ENCODE data around the gene COA6.

COA6 gene, protein sequence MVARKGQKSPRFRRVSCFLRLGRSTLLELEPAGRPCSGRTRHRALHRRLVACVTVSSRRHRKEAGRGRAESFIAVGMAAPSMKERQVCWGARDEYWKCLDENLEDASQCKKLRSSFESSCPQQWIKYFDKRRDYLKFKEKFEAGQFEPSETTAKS

DNA sequence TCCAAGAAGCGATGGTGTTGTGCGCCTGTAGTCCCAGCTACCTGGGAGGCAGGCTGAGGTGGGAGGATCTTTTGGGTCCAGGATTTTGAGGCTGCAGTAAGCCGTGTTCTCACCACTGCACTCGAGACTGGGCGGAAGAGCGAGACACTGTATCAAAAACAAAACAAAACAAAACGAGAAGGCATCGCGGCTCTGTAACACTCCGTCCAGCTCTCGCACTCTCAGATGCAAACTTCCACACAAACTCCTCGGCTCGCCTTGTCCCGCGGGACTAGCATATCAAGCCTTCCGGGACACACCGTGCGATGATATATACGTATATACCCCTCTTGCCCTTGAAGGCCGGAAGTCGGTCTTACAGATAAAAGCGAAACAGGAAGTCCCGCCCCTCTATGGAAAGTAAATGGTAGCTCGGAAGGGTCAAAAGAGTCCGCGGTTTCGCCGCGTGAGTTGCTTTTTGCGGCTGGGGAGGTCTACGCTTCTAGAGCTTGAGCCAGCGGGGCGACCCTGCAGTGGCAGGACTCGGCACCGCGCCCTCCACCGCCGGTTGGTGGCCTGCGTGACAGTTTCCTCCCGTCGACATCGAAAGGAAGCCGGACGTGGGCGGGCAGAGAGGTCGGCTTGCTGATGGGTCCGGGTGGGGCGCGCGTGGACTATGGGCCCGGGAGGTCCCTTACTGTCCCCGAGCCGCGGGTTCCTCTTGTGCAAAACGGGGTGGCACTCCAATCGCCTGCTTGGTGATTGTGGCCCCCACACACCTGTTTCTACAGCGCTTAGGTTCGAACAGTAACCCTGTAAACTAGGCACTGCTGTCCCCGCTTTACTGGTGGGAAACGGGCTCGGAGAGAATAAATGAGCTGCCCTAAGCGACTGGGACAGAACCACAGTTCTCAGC, at the start of gene COA6:
Gene COA6, plus strand, starts transcription at position 393 of the 895 bp plus-strand sequence. Its CDS starts 11 bp downstream, at position 404.
- peak; percentile 77 to 83 for DNase-seq (ENCODE audit: low read depth in 2 of 2)

DNA sequence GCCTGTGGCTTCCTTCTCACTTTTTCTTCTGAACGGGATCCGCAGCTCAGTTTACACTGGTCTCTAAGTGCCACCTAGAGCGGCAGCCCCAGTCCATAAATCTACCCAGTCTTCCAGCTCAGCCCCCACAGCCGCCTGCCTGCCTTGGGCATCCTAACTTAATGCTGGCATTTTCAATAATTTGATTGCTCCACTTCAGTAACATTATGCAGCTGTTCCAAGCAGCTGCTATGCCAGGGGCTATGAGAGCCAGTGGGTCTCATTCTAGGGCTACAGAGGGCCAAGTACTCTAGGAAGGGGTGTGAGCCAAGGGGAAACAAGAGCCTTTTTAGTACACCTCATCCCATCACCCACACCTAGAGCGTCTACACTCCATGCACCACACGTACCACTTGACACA, 48.4 kb upstream of the COA6 start:
- DNase-seq (ENCODE audit: low read depth in 2 of 2): no peak

GRCh38 chr1:234325878-234326496, 47.3 kb upstream of the COA6 start:
- DNase-seq (ENCODE audit: low read depth in 2 of 2): no peak

DNA sequence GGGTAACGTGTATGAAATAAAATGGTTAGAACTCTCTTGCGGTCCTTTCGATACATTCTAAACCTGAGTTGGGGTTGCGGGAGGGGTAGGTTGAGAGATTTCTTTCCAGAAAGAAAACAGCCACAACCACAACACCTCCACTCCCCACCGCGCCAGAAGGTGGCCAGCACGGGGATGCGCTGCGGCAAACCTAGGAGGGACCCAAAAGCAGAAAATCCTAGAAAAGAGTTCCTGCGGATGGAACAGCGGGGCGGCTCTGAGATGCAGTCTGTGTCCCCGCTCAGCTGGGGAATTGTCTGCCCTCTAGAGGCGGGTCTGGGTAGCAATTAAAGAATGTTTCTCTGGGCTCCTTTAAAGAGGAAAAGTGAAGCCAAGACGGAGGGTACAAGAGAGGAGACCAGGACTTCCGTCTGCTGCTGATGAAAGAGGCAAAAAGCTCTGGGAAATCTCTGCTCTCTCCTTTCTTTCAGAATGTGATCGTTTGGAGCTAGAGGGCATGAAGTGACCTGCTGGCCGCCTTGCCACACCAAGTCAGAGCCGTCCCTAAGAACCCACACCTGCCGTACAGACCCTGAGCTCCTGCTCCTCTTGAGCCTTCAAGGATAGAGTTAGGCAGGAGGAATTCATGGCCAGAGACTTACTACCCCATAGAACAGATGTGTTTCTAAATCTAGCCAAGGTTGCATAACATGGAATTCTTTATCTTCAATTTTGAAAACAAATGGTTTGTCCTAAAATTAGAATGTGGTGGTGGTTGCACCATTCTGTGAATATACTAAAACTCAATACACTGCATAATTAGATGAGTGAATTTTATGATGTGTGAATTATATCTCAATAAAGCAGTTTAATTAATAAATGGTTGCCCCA, 46.5 kb upstream of the COA6 start:
- DNase-seq (ENCODE audit: low read depth in 2 of 2): peak; percentile 27 to 47

- no peak for DNase-seq (ENCODE audit: low read depth in 2 of 2)
These were observed 45.6 kb upstream of the COA6 start for GRCh38 chr1:234327577-234328164.

- no peak for DNase-seq (ENCODE audit: low read depth in 2 of 2)
These were observed 42.4 kb upstream of the COA6 start for GRCh38 chr1:234330843-234331215.

DNA sequence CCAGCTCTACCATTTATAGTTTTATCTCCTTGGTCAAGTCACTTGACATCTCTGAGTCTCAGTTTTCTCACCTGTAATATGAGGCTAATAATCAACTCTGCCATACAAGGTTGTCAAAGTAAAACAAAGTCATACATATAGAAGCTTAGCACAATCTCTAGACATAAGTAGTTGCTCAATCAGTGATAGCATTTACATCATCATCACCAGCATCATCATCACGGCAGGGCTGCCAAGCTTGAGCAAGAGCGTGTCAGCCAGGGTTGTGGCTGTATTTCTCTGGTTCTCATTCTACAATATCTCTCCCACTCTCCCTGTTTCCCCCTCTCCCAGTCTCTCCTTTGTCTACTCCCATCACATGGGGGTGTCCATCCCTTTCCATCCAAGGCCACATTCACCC, 41.7 kb upstream of the COA6 start:
- no peak for DNase-seq (ENCODE audit: low read depth in 2 of 2)

DNA sequence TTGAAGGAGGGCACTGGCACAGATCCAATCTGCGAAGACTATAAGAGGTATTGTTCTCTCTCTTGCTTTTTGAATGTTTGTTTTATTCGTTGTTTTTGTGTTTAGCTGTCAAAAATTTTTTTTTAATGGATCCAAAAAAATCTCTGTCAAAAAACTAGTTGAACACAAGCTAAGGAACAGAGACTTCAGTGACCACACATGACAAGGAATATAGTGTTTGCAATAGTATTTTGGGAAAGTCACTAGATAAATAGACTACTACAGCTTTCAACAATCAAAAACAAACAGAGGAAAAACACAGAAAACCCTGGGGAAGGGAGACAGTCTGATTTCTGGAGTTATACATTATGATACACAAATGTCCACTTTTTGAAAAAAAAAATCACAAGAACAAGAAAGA, 36.9 kb upstream of the COA6 start:
- DNase-seq (ENCODE audit: low read depth in 2 of 2): no peak

GRCh38 chr1:234337233-234337632, 36.0 kb upstream of the COA6 start:
- DNase-seq (ENCODE audit: low read depth in 2 of 2): no peak

DNA sequence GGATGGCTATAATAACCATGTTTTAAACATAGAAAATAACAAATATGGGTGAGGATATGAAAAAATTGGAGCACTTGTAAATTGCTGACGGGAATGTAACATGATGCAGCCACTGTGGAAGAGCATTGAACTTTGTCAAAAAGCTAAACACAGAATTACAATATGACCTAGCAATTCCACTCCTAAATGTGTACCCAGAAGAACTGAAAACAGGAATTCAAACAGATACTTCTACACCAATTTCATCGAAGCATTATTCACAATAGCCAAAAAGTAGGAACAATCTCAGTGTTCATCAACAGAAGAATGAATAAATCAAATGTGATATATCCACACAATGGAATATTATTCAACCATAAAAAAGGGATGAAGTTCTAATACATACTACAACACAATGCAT, 32.7 kb upstream of the COA6 start:
- no peak for DNase-seq (ENCODE audit: low read depth in 2 of 2)

DNA sequence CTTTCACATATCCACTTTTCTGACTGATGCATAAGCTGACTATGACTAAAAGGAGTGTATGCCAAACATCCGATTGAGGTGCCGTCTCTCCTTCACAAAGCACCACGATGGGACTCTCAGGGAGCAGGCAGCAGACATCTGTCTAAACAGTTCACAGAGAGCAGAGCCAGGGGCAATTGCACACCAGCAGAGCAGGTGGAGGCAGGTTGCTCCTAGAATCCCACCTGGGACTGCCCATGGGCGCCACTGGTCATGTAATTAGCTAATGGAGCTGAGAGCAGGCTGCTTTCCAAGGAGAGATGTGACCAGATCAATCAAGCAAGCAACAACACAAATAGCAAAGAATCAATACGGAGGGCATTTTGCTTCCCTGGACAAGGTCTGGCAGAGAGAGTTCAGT, 30.5 kb upstream of the COA6 start:
- DNase-seq (ENCODE audit: low read depth in 2 of 2): no peak

GRCh38 chr1:234345237-234345636, 28.0 kb upstream of the COA6 start:
- DNase-seq (ENCODE audit: low read depth in 2 of 2): no peak

DNA sequence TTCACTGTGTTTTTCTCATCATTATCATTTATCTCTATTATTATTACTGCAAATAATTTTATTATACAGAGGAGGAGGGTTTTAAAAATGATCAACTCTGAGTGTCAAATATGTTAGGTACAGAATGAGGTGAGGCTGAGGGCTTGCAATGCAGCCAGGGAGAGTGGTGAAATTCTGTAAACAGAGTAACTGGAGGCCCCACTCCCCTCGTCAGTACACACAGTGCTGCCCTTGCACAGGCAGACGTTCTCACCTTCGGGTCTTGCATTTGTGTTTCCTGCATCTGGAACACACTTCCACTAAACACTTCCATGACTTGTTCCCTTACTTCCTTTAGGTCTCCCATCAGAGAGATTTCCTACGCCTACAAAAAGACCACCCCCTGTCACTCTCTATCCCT, 24.3 kb upstream of the COA6 start:
- no peak for DNase-seq (ENCODE audit: low read depth in 2 of 2)

DNA sequence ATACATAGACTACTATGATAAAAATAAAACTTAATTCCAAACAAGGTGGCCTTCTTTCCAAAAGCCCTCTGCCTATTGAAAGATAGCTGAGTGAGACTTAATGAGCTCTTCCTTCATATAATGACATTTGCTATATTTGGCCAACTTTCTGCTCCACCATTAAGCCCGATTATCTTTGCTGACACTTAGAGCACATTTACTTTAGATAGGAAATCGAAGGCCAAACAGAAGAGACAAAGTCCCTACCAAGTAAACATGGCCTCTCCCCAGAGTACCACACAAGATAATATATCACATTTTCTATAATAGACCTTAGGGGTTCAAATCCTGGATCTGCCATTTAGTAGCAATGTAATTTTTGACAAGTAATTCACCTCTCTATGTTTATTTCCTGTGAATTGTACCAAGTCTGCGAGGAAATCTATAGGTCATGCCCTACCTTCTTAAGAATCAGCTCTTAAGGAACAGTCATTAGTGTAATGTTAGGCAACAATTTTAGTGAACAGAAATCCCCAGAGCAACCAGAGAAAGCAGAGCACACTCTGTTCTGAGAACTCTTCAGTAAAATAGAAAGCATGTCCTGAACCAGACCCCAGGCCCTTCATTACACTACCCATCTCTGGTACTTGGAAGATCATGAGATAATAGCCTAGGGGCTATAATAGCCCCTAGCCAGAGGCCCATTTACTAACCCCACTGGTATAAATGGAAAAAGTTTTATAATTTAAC, 17.3 kb upstream of the COA6 start:
- no peak for DNase-seq (ENCODE audit: low read depth in 2 of 2)

GRCh38 chr1:234356615-234357269, 16.5 kb upstream of the COA6 start:
- peak; percentile 8 to 15 for DNase-seq (ENCODE audit: low read depth in 2 of 2)

GRCh38 chr1:234357831-234358230, 15.4 kb upstream of the COA6 start:
- DNase-seq (ENCODE audit: low read depth in 2 of 2): no peak

- DNase-seq (ENCODE audit: low read depth in 2 of 2): no peak
These were observed 12.1 kb upstream of the COA6 start for GRCh38 chr1:234361102-234361603.

DNA sequence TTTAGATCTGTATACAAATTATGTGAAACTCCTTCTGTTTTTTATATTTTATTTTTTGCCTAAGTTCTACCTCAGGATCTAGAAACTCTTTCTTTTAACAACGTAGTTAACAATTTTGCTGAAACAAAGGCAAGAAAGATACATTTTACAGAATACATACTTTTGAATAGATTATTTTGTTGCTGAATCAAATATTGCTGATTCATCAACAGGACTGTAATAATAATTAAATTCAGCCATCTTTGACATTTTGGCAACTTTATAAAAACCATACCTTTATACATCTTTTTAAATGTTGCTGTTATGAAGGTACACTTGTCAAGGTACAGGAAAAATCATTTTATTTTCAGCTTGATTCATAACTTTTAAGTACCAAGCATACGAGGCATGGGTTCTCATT, 10.7 kb upstream of the COA6 start:
- no peak for DNase-seq (ENCODE audit: low read depth in 2 of 2)

DNA sequence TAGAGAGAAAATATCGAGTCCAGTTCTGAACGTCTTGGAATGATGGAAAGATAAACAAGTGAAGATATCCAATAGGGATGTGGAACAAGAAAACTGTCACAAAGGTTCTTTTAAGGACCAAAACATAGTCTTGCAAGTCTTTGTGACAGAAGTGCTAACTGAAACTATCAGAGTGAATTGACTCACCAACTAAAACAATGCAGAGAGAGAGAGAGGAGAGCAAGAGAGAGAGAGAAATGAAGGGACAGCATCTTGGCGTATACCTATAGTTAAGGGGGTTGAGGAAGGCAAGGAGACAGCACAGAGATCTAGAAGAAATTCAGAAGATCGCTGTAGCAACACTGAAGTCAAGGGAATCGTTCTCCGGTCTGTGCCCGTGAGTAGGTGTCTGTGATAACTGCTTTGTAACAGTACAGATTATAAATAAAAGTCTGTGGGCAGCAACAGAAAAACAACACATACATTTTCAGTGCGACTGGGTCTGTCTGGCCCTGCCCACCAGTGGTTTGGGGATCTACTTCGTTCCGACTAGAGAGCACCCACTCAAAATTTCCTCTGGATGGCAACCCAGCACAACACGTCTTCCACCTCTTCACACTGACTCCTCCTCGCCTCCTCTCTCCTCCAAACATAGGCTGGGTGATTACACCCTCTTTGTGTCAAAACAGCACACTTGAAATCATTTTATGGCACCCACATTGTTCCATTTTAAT, 4.8 kb upstream of the COA6 start:
- DNase-seq (ENCODE audit: low read depth in 2 of 2): no peak

DNA sequence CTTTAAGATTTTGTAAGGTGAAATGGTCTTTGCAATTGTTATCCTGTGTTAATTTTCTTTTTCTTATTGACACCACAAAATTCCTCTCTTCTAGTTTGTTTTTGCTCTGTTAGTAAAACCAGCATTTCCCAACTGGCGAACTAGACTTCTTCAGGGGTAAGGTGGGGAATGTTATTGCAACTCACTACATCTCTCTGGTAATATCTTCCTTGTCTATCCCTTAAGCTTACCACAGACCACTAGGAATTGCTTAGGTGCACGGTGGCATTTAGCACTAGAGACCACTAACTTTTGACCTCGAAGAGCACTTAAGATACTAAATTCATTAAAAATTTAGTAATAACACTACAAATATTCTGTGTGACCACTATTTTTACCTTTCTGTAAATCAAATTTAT, 4.2 kb upstream of the COA6 start:
- no peak for DNase-seq (ENCODE audit: low read depth in 2 of 2)

Data from stimulated activated CD8-positive, alpha-beta memory T cell treated with anti-CD3 and anti-CD28 coated beads, Interleukin-2, amount 100 ng/mL, for 1 hour (primary cell).